Small intestine (tissue), 7 donors: ENCODE measurements around the gene SNTG2. TPM values are rescaled to one million over a fixed set of nuclear protein-coding genes. Genes with fewer than 3 reads are reported as not detected.

Experiments used
- DNase-seq, 2 donors: peaks; one replicate each; pipeline versions ENCODE4 v3.0.0 to v3.0.0-alpha.2; 2013
- FAIRE-seq: peaks from 2 replicates; lab custom pipeline; 2012; peaks lifted over from hg19 to GRCh38; lab: Jason Lieb, UNC
- H3K27ac ChIP-seq, 3 donors: one replicate each; pipeline ENCODE4 v1.5.1; 2013; ENCODE audit warnings: low read length in 2 of 3, mild to moderate bottlenecking in 2 of 3, control low read depth in 1 of 3, inconsistent platforms in 1 of 3, low read depth in 1 of 3, moderate library complexity in 1 of 3
- H3K27me3 ChIP-seq, 3 donors: one replicate each; pipeline ENCODE4 v1.6.1; 2013; ENCODE audit warnings: low read length in 3 of 3, inconsistent platforms in 1 of 3; ENCODE audit not compliant: control insufficient read depth in 3 of 3, insufficient read depth in 3 of 3
- H3K36me3 ChIP-seq, 3 donors: one replicate each; pipeline ENCODE4 v1.6.1; 2013; ENCODE audit warnings: low read length in 3 of 3, inconsistent platforms in 1 of 3, low read depth in 1 of 3, mild to moderate bottlenecking in 1 of 3, moderate library complexity in 1 of 3; ENCODE audit not compliant: control insufficient read depth in 3 of 3, insufficient read depth in 2 of 3
- H3K4me1 ChIP-seq, 3 donors: one replicate each; pipeline ENCODE4 v1.6.1; 2013; ENCODE audit warnings: low read length in 2 of 3, inconsistent platforms in 1 of 3, low read depth in 1 of 3, mild to moderate bottlenecking in 1 of 3, moderate library complexity in 1 of 3; ENCODE audit not compliant: control insufficient read depth in 3 of 3, insufficient read depth in 2 of 3
- H3K4me3 ChIP-seq, 3 donors: one replicate each; pipeline ENCODE4 v1.5.1; 2013; ENCODE audit warnings: low read length in 3 of 3, control low read depth in 1 of 3, inconsistent platforms in 1 of 3, low read depth in 1 of 3, mild to moderate bottlenecking in 1 of 3, moderate library complexity in 1 of 3
- H3K9me3 ChIP-seq, 2 donors: one replicate each; pipeline ENCODE4 v1.6.1; 2013; ENCODE audit warnings: low read depth in 1 of 2, low read length in 1 of 2; ENCODE audit not compliant: control insufficient read depth in 2 of 2, insufficient read depth in 1 of 2
- WGBS, 3 donors: extraction: QIAGEN DNeasy Blood & Tissue Kit; methylation state at CpG; one replicate each; pipeline ENCODE4 v1.1.7; 2013; 5-methylcytosine and 5-hydroxymethylcytosine counted together
- polyA plus RNA-seq, 4 donors: library from polyadenylated mRNA; stranded (reverse) in 3 of 4; unstranded in 1 of 4; fragments of 200-250 nt in 3 of 4; fragments of 120-200 nt in 1 of 4; gene quantifications; one replicate each; pipeline versions ENCODE4 v1.2.1 to v1.2.3, GENCODE V29; 2013
- donor health status: healthy with polysubstance abuse.
- donor health status: control.
- donor health status: control.
- donor health status: Bipolar disorder and iron deficiency.
- donor health status: healthy.

Gene SNTG2
- polyA plus RNA-seq, 4 donors: 0.25 to 1.1 (median 0.54) TPM; not detected in 1

- Histone ChIP-seq H3K9me3 (no peaks in the 10 kb centered on the region), H3K4me3 (no peak overlapping the region), H3K36me3 (no peaks in the 10 kb centered on the region), H3K27me3 (no peaks in the 10 kb centered on the region), H3K4me1 (no peaks in the 10 kb centered on the region), H3K27ac (no peak overlapping the region)
- 78 to 89% (median 87%) methylated on average over 5 of the region's 5 CpGs for WGBS, 3 donors
- no peak for DNase-seq
- no peak for FAIRE-seq
Measured at GRCh38 chr2:1328684-1329083, 378.0 kb downstream of the SNTG2 start.

GRCh38 chr2:1339388-1340140 is 388.9 kb downstream of the SNTG2 start:
- no peaks in the 10 kb centered on the region for H3K4me1 ChIP-seq
- WGBS, 3 donors: 73 to 76% (median 73%) methylated on average over 10 of the region's 10 CpGs
- DNase-seq (no peak), FAIRE-seq (no peak)
- H3K4me3 ChIP-seq: no peak overlapping the region
- H3K27ac ChIP-seq: no peak overlapping the region
- H3K27me3 ChIP-seq: no peaks in the 10 kb centered on the region
- no peaks in the 10 kb centered on the region for H3K36me3 ChIP-seq
- H3K9me3 ChIP-seq: no peaks in the 10 kb centered on the region

- no peaks in the 10 kb centered on the region for H3K9me3 ChIP-seq
- H3K4me3 ChIP-seq: no peak overlapping the region
- H3K4me1 ChIP-seq: no peaks in the 10 kb centered on the region
- DNase-seq (no peak), FAIRE-seq (no peak)
- H3K27me3 ChIP-seq: no peaks in the 10 kb centered on the region
- H3K27ac ChIP-seq: no peak overlapping the region
- no peaks in the 10 kb centered on the region for H3K36me3 ChIP-seq
- 74 to 89% (median 86%) methylated on average over 5 of the region's 5 CpGs for WGBS, 3 donors
Measured at GRCh38 chr2:1340141-1340512, 389.5 kb downstream of the SNTG2 start.

- H3K9me3 ChIP-seq: peaks cover 0 to 3% of the 10 kb centered on the region in 2 donors
- H3K36me3 ChIP-seq: no peaks in the 10 kb centered on the region
- H3K4me1 ChIP-seq: no peaks in the 10 kb centered on the region
- no peak overlapping the region for H3K27ac ChIP-seq
- no peak overlapping the region for H3K4me3 ChIP-seq
- FAIRE-seq: no peak
- no peaks in the 10 kb centered on the region for H3K27me3 ChIP-seq
- DNase-seq: no peak
- 65 to 74% (median 74%) methylated on average over 4 of the region's 4 CpGs for WGBS, 3 donors
Measured at GRCh38 chr2:1341404-1342120, 390.9 kb downstream of the SNTG2 start.

DNA sequence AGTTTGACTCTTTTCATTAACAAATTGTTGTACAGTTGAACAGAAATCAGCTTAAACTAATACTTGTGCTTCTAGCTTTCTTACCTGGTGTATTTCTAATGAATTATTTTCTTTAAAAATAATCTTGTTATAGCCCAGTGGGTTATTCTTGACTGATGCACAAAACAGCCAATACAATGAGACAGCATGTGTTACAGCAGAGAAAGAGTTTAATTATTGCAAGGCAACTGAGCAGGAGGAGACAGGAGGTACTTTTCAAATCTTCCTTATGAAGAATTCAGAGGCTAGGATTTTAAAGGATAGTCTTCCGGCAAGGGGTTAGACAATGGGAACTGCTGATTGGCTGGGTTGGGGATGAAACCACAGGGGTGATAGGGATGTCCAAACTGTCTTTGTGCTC is 398.1 kb downstream of the SNTG2 start:
- Histone ChIP-seq H3K36me3 (no peaks in the 10 kb centered on the region), H3K4me1 (no peaks in the 10 kb centered on the region), H3K27ac (no peak overlapping the region), H3K9me3 (peaks cover 2 to 31% of the 10 kb centered on the region in 2 donors), H3K4me3 (no peak overlapping the region), H3K27me3 (no peaks in the 10 kb centered on the region)
- 96 to 97% (median 97%) methylated on average over 1 of the region's 1 CpG for WGBS, 3 donors
- DNase-seq (no peak), FAIRE-seq (no peak)

GRCh38 chr2:1350111-1350510 is 399.5 kb downstream of the SNTG2 start:
- DNase-seq: no peak
- H3K9me3 ChIP-seq: peaks cover 2 to 37% of the 10 kb centered on the region in 2 donors
- 65 to 70% (median 67%) methylated on average over 5 of the region's 5 CpGs for WGBS, 3 donors
- H3K27me3 ChIP-seq: no peaks in the 10 kb centered on the region
- no peaks in the 10 kb centered on the region for H3K36me3 ChIP-seq
- FAIRE-seq: no peak
- no peak overlapping the region for H3K4me3 ChIP-seq
- H3K27ac ChIP-seq: no peak overlapping the region
- H3K4me1 ChIP-seq: no peaks in the 10 kb centered on the region

DNA sequence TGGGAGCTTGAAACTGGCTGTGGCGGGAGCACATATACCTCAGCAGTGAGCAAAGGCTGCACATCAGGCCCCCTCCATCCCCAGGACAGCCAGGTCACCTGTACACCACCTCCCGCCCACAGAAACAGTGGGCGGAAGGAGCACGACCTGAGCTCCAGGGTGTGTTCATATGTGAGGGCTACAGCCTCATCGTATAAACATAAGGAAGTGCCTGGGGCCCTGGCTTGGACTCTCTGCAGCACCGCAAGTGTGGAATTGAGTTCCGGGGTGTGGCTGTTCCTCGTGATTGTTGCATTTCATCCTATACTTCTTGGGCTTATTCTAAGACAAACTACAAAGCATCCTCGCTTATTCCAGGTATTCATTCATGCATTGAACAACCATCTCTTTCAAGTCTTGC is 402.5 kb downstream of the SNTG2 start:
- Histone ChIP-seq H3K4me1 (no peaks in the 10 kb centered on the region), H3K27me3 (no peaks in the 10 kb centered on the region), H3K27ac (no peak overlapping the region), H3K4me3 (no peak overlapping the region), H3K9me3 (peaks cover 2 to 24% of the 10 kb centered on the region in 2 donors), H3K36me3 (no peaks in the 10 kb centered on the region)
- DNase-seq: no peak
- 85 to 88% (median 87%) methylated on average over 9 of the region's 9 CpGs for WGBS, 3 donors
- FAIRE-seq: no peak

GRCh38 chr2:1353543-1353942 is 402.9 kb downstream of the SNTG2 start:
- no peak overlapping the region for H3K4me3 ChIP-seq
- peaks cover 2 to 23% of the 10 kb centered on the region in 2 donors for H3K9me3 ChIP-seq
- H3K36me3 ChIP-seq: no peaks in the 10 kb centered on the region
- FAIRE-seq: no peak
- no peak overlapping the region for H3K27ac ChIP-seq
- WGBS, 3 donors: 75 to 87% (median 84%) methylated on average over 10 of the region's 10 CpGs
- H3K27me3 ChIP-seq: no peaks in the 10 kb centered on the region
- DNase-seq: no peak
- H3K4me1 ChIP-seq: no peaks in the 10 kb centered on the region
